Endothelial cell of umbilical vein (primary cell): ENCODE measurements around the gene CCDC18. TPM values are rescaled to one million over a fixed set of nuclear protein-coding genes. Genes with fewer than 3 reads are reported as not detected.
A peak's percentile ranks its signal among the peaks of the same experiment; 100 is the strongest.

Experiments
- BruUV-seq: library from RNA; stranded (reverse); fragments of 400-500 nt; replicated peaks from 2 replicates; lab custom pipeline; 2021; lab: Mats Ljungman, UMichigan
- CTCF ChIA-PET: fragments of 300-600, 350-600 bp; sonication (Branson Sonifier 250); formaldehyde crosslinking; loops from one replicate; lab custom pipeline; 2021; ENCODE audit warnings: antibody characterized with exemption, inconsistent platforms; lab: Charles Lee
- POLR2A ChIA-PET: fragments of 300-600, 350-600 bp; sonication (Branson Sonifier 250); formaldehyde crosslinking; loops from one replicate; lab custom pipeline; 2021; ENCODE audit warnings: antibody characterized with exemption, inconsistent platforms; lab: Charles Lee
- DNase-seq: peaks from one replicate; pipeline ENCODE4 v3.0.0-alpha.2; 2011; ENCODE audit warnings: low read depth, low spot score
- FAIRE-seq: peaks from 2 replicates; lab custom pipeline; 2011; peaks lifted over from hg19 to GRCh38; lab: Jason Lieb, UNC
- H2AFZ ChIP-seq: 2 replicates; pipeline ENCODE4 v1.6.0; 2012; ENCODE audit warnings: low read depth, low read length, control low read depth, inconsistent platforms
- H3K27ac ChIP-seq: 2 replicates; pipeline ENCODE4 v1.5.1; 2011; ENCODE audit warnings: low read depth, mild to moderate bottlenecking, control low read depth, low read length, moderate library complexity; ENCODE audit not compliant: insufficient read depth
- H3K27me3 ChIP-seq, 2 experiments: 2 replicates each; pipeline versions ENCODE4 v1.6.0 to v1.6.1; 2011; ENCODE audit warnings: low read length in 2 of 2, mixed read lengths in 1 of 2; ENCODE audit not compliant: control insufficient read depth in 2 of 2, insufficient read depth in 2 of 2
- H3K36me3 ChIP-seq, 2 experiments: 2 replicates in 1 of 2; 3 replicates in 1 of 2; pipeline ENCODE4 v1.5.1; 2011; ENCODE audit warnings: low read length in 2 of 2, mild to moderate bottlenecking in 1 of 2, moderate library complexity in 1 of 2; ENCODE audit not compliant: control insufficient read depth in 2 of 2, insufficient read depth in 2 of 2; ENCODE audit errors: extremely low read depth in 1 of 2
- H3K4me1 ChIP-seq: 3 replicates; pipeline ENCODE4 v1.5.1; 2011; ENCODE audit warnings: mild to moderate bottlenecking, low read length; ENCODE audit not compliant: control insufficient read depth, insufficient read depth; ENCODE audit errors: extremely low read depth
- H3K4me2 ChIP-seq: 2 replicates; pipeline ENCODE4 v1.6.1; 2011; ENCODE audit warnings: low read length, control low read depth, mixed read lengths; ENCODE audit not compliant: insufficient read depth
- H3K4me3 ChIP-seq, 3 experiments: fragments of 200-600 bp in 1 of 3; sonication (generic), shearing (Covaris generic) in 1 of 3; replicated peaks in 1 of 3; 2 replicates each; pipeline ENCODE4 v1.5.1; 2011 to 2016; ENCODE audit warnings: control low read depth in 3 of 3, low read length in 3 of 3, mild to moderate bottlenecking in 2 of 3, inconsistent platforms in 1 of 3, low read depth in 1 of 3, moderate library complexity in 1 of 3; ENCODE audit not compliant: insufficient read depth in 1 of 3
- H3K79me2 ChIP-seq: 2 replicates; pipeline ENCODE4 v1.6.0; 2012; ENCODE audit warnings: low read length, inconsistent platforms; ENCODE audit not compliant: control insufficient read depth, insufficient read depth
- H3K9ac ChIP-seq: replicated peaks from 2 replicates; pipeline ENCODE3; 2011; ENCODE audit warnings: low read length, control low read depth; ENCODE audit not compliant: insufficient read depth; ENCODE audit errors: extremely low read depth
- H3K9me1 ChIP-seq: replicated peaks from 3 replicates; pipeline ENCODE4 v1.6.0; 2011; ENCODE audit warnings: mild to moderate bottlenecking, low read length; ENCODE audit not compliant: control insufficient read depth, insufficient read depth; ENCODE audit errors: extremely low read depth
- H3K9me3 ChIP-seq: replicated peaks from 2 replicates; pipeline ENCODE4 v1.5.1; 2012; ENCODE audit warnings: low read length, inconsistent platforms; ENCODE audit not compliant: control insufficient read depth, insufficient read depth
- H4K20me1 ChIP-seq: replicated peaks from 2 replicates; pipeline ENCODE3; 2011; ENCODE audit warnings: mild to moderate bottlenecking, low read length; ENCODE audit not compliant: control insufficient read depth, insufficient read depth; ENCODE audit errors: extremely low read depth
- FOS ChIP-seq: IDR thresholded peaks from 2 replicates; pipeline ENCODE4 v1.6.1; 2011; ENCODE audit warnings: mild to moderate bottlenecking, low read length, moderate library complexity, borderline replicate concordance; ENCODE audit not compliant: insufficient read depth
- MAX ChIP-seq: IDR thresholded peaks from 2 replicates; pipeline ENCODE4 v1.6.1; 2011; ENCODE audit not compliant: insufficient read depth, insufficient read length
- dilution Hi-C: fragments of 300-500 bp; cut with MboI; formaldehyde crosslinking; loops from one replicate; pipeline ENCODE4 v1.15.0; 2019; ENCODE audit warnings: low sequenced_read_pairs; ENCODE audit not compliant: extremely low pct_ligation_motif_present
- intact Hi-C: fragments of 100-400 bp; cut with micrococcal nuclease; formaldehyde crosslinking; loops from one replicate; pipeline ENCODE4 v1.10.0; 2022
- polyA plus RNA-seq, 4 experiments: library from polyadenylated mRNA; depleted of rRNA in 3 of 4; stranded (reverse) in 3 of 4; unstranded in 1 of 4; fragments of >200 nt; gene quantifications; 2 replicates each; pipeline versions ENCODE4 v1.2.1 to v1.2.3, GENCODE V29; 2011 to 2012; ENCODE audit warnings: missing spikeins in 1 of 4
- small RNA-seq: library from RNA; depleted of rRNA; stranded (forward); fragments of <200 nt; gene quantifications from one replicate; pipeline ENCODE3, GENCODE V24; 2012; ENCODE audit warnings: low replicate concordance, low read depth; ENCODE audit not compliant: insufficient read depth, insufficient read length
- total RNA-seq: library from RNA; stranded (reverse); gene quantifications from 2 replicates; pipeline ENCODE4 v1.2.3, GENCODE V29; 2021

Gene CCDC18
- total and polyA plus RNA-seq, 2 donors (not counting 3 experiments of a cell fraction or from before 2014, with no cell fraction given), result 2.2 to 11.2 TPM

- dilution Hi-C loops (no loop called here), intact Hi-C loops (no loop called here)
- Histone ChIP-seq H3K9me1 (no peaks in the 10 kb centered on the region), H3K4me1 (no peaks in the 10 kb centered on the region), H3K4me2 (no peak overlapping the region), H4K20me1 (no peaks in the 10 kb centered on the region), H2AFZ (no peak overlapping the region), H3K4me3 (no peak overlapping the region), H3K27ac (no peak overlapping the region), H3K79me2 (no peaks in the 10 kb centered on the region), H3K27me3 (no peaks in the 10 kb centered on the region), H3K9ac (no peak overlapping the region), H3K36me3 (no peaks in the 10 kb centered on the region), H3K9me3 (no peaks in the 10 kb centered on the region)
- TF ChIP-seq FOS, result peak; percentile 52
- no peak for TF ChIP-seq MAX
- DNase-seq (no peak), FAIRE-seq (peak; percentile 73)
- CTCF ChIA-PET, result interaction anchor here (1.3 to 3.0 kb wide), 4 partner anchors 11 to 331 kb away, joined by 3 to 17 read pairs (median 3); no protein-coding TSS in a partner anchor
- POLR2A ChIA-PET, result no interaction called here
- no TSS peak for BruUV-seq
Observed at GRCh38 chr1:93324486-93325464, 144.3 kb downstream of the CCDC18 start.

Small RNA genes within 50 kb of the gene (small RNA-seq; reads per million reads assigned to genes)
- gene AC126124.1 (not detected), gene AL139421.1 (not detected)

Other genes with a start within 250 kb of the CCDC18 start
- 0.62 and 0.93 TPM in 2 replicates for gene DIPK1A, start 219.3 kb upstream of the CCDC18 start, total RNA-seq
- 0.22 and 0.25 TPM in 2 replicates for gene DIPK1A, start 219.3 kb upstream of the CCDC18 start, polyA plus RNA-seq
- gene MTF2, start 101.4 kb upstream of the CCDC18 start, total RNA-seq, result 40.5 and 42.6 TPM in 2 replicates
- 14.4 and 20.1 TPM in 2 replicates for gene MTF2, start 101.4 kb upstream of the CCDC18 start, polyA plus RNA-seq
- 48.8 and 51.2 TPM in 2 replicates for gene TMED5, start 311 bp upstream of the CCDC18 start, total RNA-seq
- gene TMED5, start 311 bp upstream of the CCDC18 start, polyA plus RNA-seq, result 23.3 and 24.2 TPM in 2 replicates
- 49.4 and 52.2 TPM in 2 replicates for gene DR1, start 165.2 kb downstream of the CCDC18 start, total RNA-seq
- gene DR1, start 165.2 kb downstream of the CCDC18 start, polyA plus RNA-seq, result 9.1 and 11.7 TPM in 2 replicates